ENCODE measurements around the gene FARS2.

FARS2 gene

GRCh38 chr6:5595184-5595583 lies 333.9 kb downstream of the FARS2 start:
- no peak for DNase-seq

DNA sequence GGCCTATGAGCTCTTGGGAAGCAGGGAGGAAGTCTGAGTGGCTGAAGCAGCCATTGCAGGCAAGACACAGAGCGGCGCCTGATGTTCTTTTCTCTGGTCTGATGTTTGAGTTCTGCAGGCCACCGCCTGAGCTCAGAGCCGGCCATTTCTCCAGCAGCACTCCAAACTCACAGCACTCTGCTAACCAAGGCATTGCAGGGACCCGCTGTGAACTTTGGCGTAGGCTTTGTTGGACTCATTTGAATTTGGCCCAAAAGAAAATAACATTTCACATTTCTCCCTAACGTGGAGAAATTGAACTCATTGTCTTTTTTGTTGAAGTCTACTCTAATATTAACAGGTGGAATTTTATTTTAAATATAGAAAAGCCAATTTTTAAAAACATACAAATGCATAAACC lies 336.1 kb downstream of the FARS2 start:
- no peak for DNase-seq

GRCh38 chr6:5598123-5598522 lies 336.8 kb downstream of the FARS2 start:
- no peak for DNase-seq

- no peak for DNase-seq
Observed at GRCh38 chr6:5599127-5599526, 337.8 kb downstream of the FARS2 start.

GRCh38 chr6:5605937-5606336 lies 344.6 kb downstream of the FARS2 start:
- no peak for DNase-seq

DNA sequence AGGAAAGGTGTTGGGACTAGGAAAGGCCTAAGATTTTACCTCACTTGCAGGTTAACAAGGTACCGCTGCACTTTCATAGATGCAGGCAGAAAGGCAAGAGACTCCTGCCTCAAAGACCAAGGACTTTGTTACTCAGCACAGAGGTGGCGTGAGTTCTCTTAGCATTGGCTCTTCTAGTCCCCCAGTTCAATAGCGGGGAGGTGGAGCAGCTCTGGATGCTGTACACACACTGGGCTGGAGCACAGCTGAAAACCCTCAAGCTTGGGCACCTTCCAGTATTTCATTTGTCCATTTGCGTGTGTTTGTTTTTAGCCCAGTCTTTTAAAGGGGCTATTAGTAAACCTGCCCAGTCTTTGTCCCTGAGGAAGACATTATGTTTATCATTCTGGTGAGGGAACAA lies 345.2 kb downstream of the FARS2 start:
- no peak for DNase-seq

DNA sequence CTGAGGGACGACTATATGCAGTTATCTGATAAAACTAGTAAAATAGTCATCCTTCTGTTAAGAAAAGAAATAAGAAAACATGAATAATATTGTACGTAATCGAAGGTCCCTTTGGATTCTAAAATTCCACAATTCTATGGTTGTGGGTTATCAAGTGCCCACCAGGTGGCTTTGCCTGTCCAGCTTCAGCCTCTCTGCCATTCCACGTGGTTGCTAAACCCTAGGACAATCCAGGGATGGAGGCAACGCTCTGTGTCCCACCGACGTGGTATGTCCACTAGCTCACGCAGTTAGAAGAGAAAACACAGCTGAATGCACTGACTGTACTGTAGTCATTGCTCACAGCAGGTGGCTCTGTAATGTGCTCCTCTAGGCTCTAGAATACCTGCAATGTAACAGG lies 349.3 kb downstream of the FARS2 start:
- DNase-seq = no peak

- DNase-seq = no peak
Observed at GRCh38 chr6:5617179-5617578, 355.9 kb downstream of the FARS2 start.

- DNase-seq = no peak
Observed at GRCh38 chr6:5619249-5619648, 357.9 kb downstream of the FARS2 start.

DNA sequence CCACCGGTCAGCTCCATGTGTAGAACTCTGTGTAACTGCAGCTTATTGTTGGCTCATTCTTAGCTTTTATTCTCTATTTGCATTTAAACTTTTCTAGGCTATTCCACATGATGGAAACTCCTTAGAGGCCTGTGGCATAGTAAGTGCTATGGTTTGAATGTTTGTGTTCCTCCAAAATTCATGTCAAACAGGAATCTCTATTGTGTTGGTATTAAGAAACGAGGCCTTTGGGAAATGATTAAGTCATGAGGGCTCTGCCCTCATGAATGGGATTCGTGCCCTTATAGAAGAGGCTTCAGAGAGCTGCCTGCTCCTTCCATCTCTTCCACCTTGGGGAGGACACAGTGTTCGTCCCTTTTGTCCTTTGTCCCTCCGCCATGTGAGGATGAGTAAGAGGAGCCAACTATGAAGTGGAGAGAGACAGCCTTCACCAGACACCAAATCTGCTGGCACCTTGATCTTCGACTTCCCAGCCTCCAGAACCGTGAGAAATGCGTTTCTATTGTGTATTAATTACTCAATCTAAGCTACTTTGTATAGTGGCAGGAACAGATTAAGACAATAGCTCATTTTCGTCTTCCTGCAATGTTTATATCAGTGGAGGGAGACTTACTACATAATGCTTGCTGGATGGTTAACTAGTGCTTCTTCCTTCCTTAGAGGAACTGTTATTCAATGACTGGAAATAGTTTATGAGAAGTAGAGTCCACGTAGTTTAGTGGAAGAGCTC lies 361.1 kb downstream of the FARS2 start:
- no peak for DNase-seq

- DNase-seq = no peak
Observed at GRCh38 chr6:5623769-5624168, 362.5 kb downstream of the FARS2 start.

- DNase-seq = no peak
Observed at GRCh38 chr6:5624256-5624655, 362.9 kb downstream of the FARS2 start.

DNA sequence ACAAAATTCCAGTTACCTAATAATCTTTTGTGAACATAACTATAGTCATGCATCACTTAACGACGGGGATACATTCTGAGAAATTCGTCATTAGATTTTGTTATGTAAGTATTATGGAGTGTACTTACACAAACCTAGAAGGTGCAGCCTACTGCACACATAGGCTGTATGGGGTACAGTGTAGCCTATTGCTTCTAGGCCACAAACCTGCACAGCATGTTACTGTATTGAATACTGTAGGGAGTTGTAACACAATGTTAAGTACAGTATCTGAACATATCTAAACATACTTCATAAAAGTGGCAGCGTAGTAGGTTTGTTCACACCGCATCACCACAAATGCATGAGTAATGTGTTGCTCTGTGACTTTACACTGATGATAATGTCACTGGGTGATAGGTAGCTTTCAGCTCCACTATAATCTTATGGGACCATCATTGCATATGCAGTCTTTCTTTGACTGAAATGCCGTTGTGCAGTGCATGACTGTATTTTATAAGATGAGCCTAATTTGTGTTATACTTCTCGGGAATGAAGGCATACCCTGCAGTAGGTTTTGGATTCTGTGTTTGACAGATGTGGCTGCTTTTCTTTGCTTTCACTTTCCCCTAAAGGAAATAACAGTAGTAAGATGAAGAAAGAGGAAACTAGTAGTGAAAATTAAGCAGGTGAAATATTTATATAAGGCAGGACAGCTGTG lies 365.6 kb downstream of the FARS2 start:
- no peak for DNase-seq

- no peak for DNase-seq
Observed at GRCh38 chr6:5630636-5631035, 369.3 kb downstream of the FARS2 start.

DNA sequence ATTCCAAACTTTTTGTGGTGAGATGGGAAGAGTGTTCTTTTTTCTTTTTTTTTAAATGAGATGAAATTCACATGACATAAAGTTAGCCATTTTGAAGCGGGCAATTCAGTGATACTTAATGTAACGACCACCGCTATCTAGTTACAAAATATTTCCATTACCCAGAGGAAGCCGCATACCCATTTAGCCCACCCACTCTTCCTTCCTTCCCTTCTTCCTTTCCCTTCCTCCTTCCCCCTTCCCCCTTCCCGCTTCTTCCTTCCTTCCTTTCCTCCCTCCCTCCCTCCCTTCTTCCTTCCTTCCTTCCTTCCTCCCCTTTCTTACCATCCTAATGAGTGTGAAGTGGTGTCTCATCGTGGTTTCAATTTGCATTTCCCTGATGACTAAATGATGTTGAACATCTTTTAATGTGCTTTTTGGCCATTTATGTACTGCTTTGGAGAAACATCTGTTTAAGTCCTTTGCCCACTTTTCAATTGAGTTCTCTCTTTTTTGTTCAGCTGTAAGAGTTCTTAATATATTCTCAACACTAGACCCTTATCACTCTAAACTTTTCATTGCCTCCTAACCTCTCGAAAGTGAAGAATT lies 371.1 kb downstream of the FARS2 start:
- no peak for DNase-seq

DNA sequence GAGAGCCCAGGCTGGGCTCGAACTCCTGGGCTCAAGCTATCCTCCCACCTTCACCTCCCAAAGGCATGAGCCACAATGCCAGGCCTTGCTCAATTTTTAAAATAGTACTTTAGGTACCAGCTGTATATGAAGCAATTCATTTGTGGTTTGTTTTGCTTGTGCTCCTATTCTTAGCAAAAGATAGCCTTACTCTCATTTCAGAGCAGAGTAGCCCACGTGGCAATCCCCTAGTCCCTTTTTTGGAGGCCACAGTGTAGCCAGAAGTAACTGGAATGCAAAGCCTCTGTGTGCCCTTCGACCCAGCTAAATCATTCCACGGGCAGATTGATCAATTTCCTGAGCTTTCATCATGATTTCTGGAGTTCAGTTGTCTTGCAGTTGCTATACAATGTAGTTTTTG lies 373.2 kb downstream of the FARS2 start:
- DNase-seq = no peak

DNA sequence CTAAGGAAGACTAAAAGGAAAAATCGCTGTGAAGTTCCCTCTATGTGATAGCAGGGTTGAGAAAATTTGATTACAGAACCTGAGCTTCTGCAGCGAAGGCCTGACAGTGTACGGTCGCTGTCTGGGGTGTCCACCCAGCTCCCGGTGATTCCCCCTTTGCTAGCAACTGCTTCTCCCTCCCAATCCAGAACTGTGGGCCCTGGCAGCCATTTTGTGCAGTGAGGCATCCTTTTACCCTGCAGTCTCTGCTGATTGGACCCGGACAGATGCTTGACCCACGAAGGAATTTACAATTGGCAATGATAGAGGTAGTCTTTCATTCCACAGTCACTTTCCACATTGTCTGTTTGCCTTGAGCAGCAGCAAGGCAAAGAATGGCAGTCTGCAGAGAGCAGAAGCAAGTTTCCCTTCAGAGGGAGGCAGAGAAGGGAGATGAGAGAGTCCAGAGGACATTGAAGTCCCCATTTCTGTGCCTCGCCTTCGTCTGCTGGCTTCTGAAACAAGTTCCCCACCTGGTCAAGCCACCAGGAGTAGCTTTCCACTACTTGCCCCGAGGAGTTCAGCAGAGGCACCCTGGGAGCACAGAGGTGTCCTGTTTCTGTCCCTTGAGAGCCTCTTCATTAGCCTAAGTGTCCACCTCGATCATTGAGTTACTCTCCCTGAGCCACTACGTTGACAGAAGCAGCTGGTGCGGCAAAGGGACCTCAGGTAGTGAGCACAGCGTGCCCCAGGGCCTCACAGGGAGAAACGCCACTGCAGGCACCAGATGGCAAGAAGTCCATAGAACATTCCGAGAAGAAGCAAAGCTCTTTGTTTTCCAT lies 375.1 kb downstream of the FARS2 start:
- no peak for DNase-seq

GRCh38 chr6:5637714-5638113 lies 376.4 kb downstream of the FARS2 start:
- no peak for DNase-seq

GRCh38 chr6:5638666-5639065 lies 377.4 kb downstream of the FARS2 start:
- DNase-seq = no peak

- no peak for DNase-seq
Observed at GRCh38 chr6:5639193-5639592, 377.9 kb downstream of the FARS2 start.

- no peak for DNase-seq
Observed at GRCh38 chr6:5640614-5641013, 379.3 kb downstream of the FARS2 start.

- no peak for DNase-seq
Observed at GRCh38 chr6:5644523-5645185, 383.3 kb downstream of the FARS2 start.
